GM18873 (cell line): ENCODE data around the gene FAM78A.

Source experiments
- ATAC-seq: cut with Tn5 transposase; IDR thresholded peaks from one replicate; pipeline ENCODE4 v1.9.1; 2021; ENCODE audit warnings: mild to moderate bottlenecking, moderate library complexity, moderate number of reproducible peaks; ENCODE audit not compliant: unreplicated experiment, low FRiP score

FAM78A gene

GRCh38 chr9:131303381-131304321 lies 27.3 kb upstream of the FAM78A start:
- ATAC-seq, result no peak

GRCh38 chr9:131302244-131303075 lies 26.1 kb upstream of the FAM78A start:
- ATAC-seq, result no peak

- no peak for ATAC-seq
These were observed 24.1 kb upstream of the FAM78A start for GRCh38 chr9:131300444-131300843.

- no peak for ATAC-seq
These were observed 23.6 kb upstream of the FAM78A start for GRCh38 chr9:131299961-131300347.

GRCh38 chr9:131299346-131299960 lies 23.1 kb upstream of the FAM78A start:
- no peak for ATAC-seq

- ATAC-seq, result no peak
These were observed 22.5 kb upstream of the FAM78A start for GRCh38 chr9:131298816-131299215.

GRCh38 chr9:131298341-131298740 lies 22.0 kb upstream of the FAM78A start:
- no peak for ATAC-seq

GRCh38 chr9:131297903-131298302 lies 21.6 kb upstream of the FAM78A start:
- no peak for ATAC-seq

- ATAC-seq, result no peak
These were observed 20.7 kb upstream of the FAM78A start for GRCh38 chr9:131296906-131297500.

GRCh38 chr9:131296460-131296859 lies 20.1 kb upstream of the FAM78A start:
- no peak for ATAC-seq

GRCh38 chr9:131292937-131293336 lies 16.6 kb upstream of the FAM78A start:
- ATAC-seq, result no peak

GRCh38 chr9:131291795-131292315 lies 15.5 kb upstream of the FAM78A start:
- no peak for ATAC-seq

- ATAC-seq, result no peak
These were observed 14.6 kb upstream of the FAM78A start for GRCh38 chr9:131290767-131291370.

- no peak for ATAC-seq
These were observed 13.9 kb upstream of the FAM78A start for GRCh38 chr9:131290036-131290766.

GRCh38 chr9:131289301-131290035 lies 13.2 kb upstream of the FAM78A start, which contains the start of gene PLPP7:
TSS of gene PLPP7 (plus strand) at chr9:131289723. CDS start at chr9:131289998, 275 bp downstream.
- no peak for ATAC-seq

GRCh38 chr9:131288217-131288616 lies 11.9 kb upstream of the FAM78A start:
- ATAC-seq, result no peak

- no peak for ATAC-seq
These were observed 11.0 kb upstream of the FAM78A start for GRCh38 chr9:131287359-131287758.

- no peak for ATAC-seq
These were observed 8.5 kb upstream of the FAM78A start for GRCh38 chr9:131284856-131285255.
